IPS-18c (cell line): ENCODE data around the gene TCEAL7.
A peak's percentile ranks its signal among the peaks of the same experiment; 100 is the strongest.

Experiments used
- H3K4me3 ChIP-seq: 2 replicates; pipeline ENCODE4 v1.7.0; 2013; ENCODE audit warnings: low read depth, mild to moderate bottlenecking, low read length, moderate library complexity; ENCODE audit not compliant: insufficient read depth
- H3K9me3 ChIP-seq: one replicate; pipeline ENCODE4 v1.6.1; 2013; ENCODE audit warnings: mild to moderate bottlenecking, low read length, moderate library complexity; ENCODE audit not compliant: control insufficient read depth, insufficient read depth

The TCEAL7 gene

GRCh38 chrX:103360092-103360491 lies 30.1 kb downstream of the TCEAL7 start:
- Histone ChIP-seq H3K9me3 (no peaks in the 10 kb centered on the region), H3K4me3 (no peak overlapping the region)

DNA sequence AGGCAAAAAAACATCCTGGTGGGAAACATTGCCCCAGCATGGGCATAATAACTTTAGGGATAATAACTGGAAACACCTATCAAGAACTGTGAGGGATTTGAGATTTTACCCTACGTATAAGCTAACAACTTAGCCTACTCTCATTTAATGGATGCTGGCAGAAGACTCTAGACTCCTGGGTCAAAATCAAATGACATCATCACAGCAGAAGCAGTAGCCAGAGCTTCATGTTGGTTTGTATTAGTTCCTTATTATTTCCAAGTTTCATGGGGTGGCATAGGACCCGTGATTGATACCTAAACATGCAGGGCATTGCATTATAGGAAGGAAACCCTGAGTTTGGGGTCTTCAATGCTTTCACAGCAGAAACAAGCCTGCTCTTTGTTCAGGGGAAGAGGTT lies 30.9 kb downstream of the TCEAL7 start:
- Histone ChIP-seq H3K4me3 (no peak overlapping the region), H3K9me3 (no peaks in the 10 kb centered on the region)

DNA sequence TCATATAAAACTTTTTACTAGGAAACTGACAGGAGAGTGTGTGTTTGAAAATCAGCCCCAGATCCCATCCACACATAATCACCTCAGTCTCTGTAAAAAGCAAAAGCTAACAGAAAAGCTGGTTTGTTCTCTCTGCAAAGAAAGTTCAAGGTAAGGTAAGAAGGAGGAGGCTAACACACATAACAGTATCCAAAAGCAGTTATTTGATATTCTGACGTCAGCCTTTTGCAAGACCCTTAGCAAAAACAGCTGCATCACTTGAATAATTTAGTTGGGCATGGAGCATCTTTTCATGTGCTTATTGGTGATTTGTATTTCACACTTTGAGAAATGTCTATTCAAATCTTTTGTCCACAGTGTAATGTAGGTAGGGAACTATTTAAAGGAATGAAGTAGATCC lies 31.8 kb downstream of the TCEAL7 start:
- Histone ChIP-seq H3K9me3 (no peaks in the 10 kb centered on the region), H3K4me3 (no peak overlapping the region)

- no peak overlapping the region for H3K4me3 ChIP-seq
- no peaks in the 10 kb centered on the region for H3K9me3 ChIP-seq
Measured at GRCh38 chrX:103362474-103362873, 32.4 kb downstream of the TCEAL7 start.

GRCh38 chrX:103363046-103363445 lies 33.0 kb downstream of the TCEAL7 start:
- Histone ChIP-seq H3K9me3 (no peaks in the 10 kb centered on the region), H3K4me3 (no peak overlapping the region)

DNA sequence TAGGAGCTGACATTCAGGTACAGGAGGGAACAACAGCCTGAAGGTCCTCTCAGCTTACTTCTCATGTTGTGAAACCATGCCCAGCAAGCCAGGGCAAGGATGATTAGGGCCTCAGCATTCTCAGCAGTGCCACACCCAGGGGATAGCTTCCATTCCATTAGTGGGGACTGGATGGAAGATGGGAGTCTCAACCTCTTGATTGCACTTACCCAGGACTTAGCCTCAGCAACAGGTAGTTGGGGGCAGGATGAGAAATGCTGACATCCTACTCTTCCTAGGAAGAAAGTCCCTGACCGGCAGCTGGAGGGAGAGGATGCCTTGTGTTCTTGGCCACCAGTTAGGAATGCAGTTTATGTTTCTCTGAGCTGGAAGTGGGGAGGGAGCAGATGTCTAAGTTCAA lies 37.5 kb downstream of the TCEAL7 start:
- Histone ChIP-seq H3K9me3 (no peaks in the 10 kb centered on the region), H3K4me3 (no peak overlapping the region)

DNA sequence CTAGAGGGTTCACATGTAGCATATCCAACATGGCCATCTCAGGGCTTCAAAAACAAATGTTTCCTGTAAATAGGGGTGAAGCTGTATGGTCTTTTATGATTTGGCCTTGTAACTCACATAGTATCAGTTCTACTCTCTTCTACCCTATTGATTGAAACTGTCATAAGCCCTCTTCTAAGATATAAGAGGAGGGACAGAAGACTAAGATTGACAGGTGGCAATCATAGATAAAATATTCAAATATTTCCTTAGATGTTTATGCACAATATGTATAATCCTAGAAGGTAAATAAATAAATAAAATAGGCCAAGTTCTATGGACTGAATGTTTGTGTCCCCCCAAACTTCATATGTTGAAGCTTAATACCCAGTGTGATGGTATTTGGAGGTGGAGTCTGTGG lies 39.4 kb downstream of the TCEAL7 start:
- Histone ChIP-seq H3K4me3 (no peak overlapping the region), H3K9me3 (no peaks in the 10 kb centered on the region)

GRCh38 chrX:103372886-103373285 lies 42.8 kb downstream of the TCEAL7 start:
- H3K4me3 ChIP-seq: no peak overlapping the region
- H3K9me3 ChIP-seq: no peaks in the 10 kb centered on the region

DNA sequence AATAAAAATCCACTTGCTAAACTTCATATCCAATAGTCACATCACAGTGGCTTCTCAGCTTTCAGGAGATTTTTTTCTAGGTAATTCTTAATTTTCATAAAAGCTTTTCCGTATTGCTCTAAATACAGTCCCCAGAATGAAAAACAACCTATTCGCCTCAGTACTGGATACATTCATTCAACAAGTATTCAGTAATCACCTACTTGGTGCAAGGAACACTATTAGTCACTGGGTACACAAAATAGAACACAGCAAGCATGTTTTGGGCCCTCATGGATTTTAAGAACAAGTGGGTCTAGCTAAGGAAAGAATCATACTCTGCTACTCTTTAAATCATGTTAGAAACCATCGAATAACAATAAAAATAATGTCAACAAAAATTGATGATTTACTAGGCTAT lies 43.5 kb downstream of the TCEAL7 start:
- no peak overlapping the region for H3K4me3 ChIP-seq
- no peaks in the 10 kb centered on the region for H3K9me3 ChIP-seq

- Histone ChIP-seq H3K4me3 (peak within 1 kb of the TSS; percentile 94), H3K9me3 (no peaks in the 10 kb centered on the region)
Measured at GRCh38 chrX:103376118-103376978, 46.3 kb downstream of the TCEAL7 start, which contains the start of gene BEX3. BEX3 (plus strand) TSS chrX:103376538; CDS start chrX:103377522, 984 bp downstream.

DNA sequence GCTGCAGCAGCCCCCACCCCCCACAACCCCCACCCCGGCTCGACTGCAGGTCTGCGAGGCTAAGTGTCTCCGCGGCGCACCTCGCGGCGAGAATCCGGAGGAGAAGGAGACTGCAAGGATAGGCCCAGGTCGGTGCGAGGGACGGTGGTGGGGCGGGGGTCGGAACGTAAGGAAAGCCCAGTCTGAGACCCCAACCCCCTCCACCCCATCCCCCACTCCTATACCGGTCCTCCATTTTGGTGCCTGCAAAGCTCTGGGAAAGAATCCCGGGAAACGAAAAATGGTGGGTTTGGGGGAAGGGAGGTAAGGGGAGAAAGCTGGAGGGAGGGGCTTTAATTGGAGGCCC lies 46.9 kb downstream of the TCEAL7 start:
- Histone ChIP-seq H3K4me3 (peak overlapping the region; percentile 62), H3K9me3 (no peaks in the 10 kb centered on the region)

- H3K4me3 ChIP-seq: no peak overlapping the region
- H3K9me3 ChIP-seq: no peaks in the 10 kb centered on the region
Measured at GRCh38 chrX:103378990-103379389, 49.0 kb downstream of the TCEAL7 start.
